ENCODE measurements around the gene DNHD1. TPM values are rescaled to one million over a fixed set of nuclear protein-coding genes. Genes with fewer than 3 reads are reported as not detected.

Gene DNHD1
- total RNA-seq, 1 donor from 2014 or later = 22.8 TPM

DNA sequence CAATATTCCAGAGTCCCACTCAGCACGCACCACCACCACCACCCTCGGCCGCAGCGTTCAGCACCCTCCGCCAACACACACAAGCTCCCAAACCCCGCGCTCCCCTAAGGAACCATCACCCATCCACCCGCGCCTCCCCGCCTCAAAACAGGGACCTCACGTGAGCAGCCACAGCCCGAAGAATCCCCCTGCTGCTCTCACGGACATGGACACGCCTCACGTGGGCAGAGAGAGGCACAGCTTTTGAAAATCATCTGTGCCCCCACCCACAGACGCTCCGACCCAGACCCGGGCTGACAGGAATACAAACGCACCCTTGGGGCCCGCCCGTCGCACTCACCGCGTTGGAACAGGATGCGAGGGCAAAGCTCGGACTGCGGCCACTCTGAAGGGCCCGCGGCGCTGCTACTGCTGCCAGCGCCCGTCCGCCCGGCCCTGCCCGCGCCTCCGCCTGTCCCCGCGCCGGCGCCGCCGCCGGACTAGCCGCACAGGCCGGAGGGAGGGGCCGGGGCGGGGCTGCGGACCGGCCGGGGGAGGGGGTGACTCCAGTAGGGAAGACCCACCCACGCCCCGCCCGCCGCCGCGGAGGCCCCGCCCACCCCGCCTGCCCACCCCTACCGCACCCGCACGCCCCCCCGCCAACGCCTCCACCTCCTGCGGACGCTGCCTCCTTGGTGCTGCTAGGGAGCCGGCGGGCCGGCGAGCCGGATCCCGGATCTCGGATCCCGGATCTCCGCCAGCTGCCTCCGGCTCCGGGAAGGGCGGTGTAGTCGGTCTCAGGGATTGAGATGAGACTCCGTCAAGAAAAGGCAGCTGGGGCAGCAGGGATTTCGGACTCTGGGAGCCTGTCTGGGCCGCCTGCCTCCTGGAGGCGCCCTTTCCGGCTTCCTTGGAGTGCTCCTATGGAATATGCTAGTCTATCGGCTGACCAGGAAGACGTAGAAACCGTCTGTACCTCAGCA, 23.3 kb upstream of the DNHD1 start, which contains the start of gene TRIM3:
Gene TRIM3, minus strand, starts transcription at position 491 of the 962 bp plus-strand sequence. CDS start 8,246 bp downstream, outside the sequence.
- DNase-seq = peak; percentile 88
- peak within 1 kb of the TSS; percentile 87 for H3K4me3 Mint-ChIP-seq
- peaks cover 6% of the 10 kb centered on the region for H3K27me3 Mint-ChIP-seq
- intact Hi-C loops (cut with micrococcal nuclease) = no loop called here
- peaks cover 12% of the 10 kb centered on the region for H3K36me3 Mint-ChIP-seq (ENCODE audit: low read depth)
- peaks cover 16% of the 10 kb centered on the region for H3K4me1 Mint-ChIP-seq
- peak within 1 kb of the TSS; percentile 73 for H3K27ac Mint-ChIP-seq
- no peaks in the 10 kb centered on the region for H3K9me3 Mint-ChIP-seq

DNA sequence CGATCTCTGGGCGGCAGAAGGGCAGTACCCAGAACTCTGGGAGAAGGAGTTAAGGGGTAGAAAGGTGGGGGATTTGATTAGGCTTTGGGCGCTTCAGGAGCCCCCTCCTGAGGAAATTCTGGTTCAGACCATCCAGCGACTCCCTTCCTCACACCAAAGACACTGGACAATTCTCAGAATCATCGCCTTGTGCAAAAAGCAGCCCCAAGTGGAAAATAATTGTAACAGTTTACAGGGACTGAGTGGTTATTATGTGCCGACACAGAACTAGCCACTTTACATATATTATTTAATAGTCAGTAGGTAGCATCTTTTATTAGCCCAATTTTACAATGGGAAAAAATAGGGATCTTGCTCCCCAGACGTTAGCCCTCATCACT, 22.7 kb upstream of the DNHD1 start:
- peaks cover 19% of the 10 kb centered on the region for H3K4me1 Mint-ChIP-seq
- no peaks in the 10 kb centered on the region for H3K9me3 Mint-ChIP-seq
- intact Hi-C loops (cut with micrococcal nuclease) = no loop called here
- H3K36me3 Mint-ChIP-seq (ENCODE audit: low read depth) = peaks cover 18% of the 10 kb centered on the region
- no peak for DNase-seq
- H3K27ac Mint-ChIP-seq = peak overlapping the region; percentile 26
- H3K4me3 Mint-ChIP-seq = peak overlapping the region; percentile 79
- peaks cover 6% of the 10 kb centered on the region for H3K27me3 Mint-ChIP-seq

DNA sequence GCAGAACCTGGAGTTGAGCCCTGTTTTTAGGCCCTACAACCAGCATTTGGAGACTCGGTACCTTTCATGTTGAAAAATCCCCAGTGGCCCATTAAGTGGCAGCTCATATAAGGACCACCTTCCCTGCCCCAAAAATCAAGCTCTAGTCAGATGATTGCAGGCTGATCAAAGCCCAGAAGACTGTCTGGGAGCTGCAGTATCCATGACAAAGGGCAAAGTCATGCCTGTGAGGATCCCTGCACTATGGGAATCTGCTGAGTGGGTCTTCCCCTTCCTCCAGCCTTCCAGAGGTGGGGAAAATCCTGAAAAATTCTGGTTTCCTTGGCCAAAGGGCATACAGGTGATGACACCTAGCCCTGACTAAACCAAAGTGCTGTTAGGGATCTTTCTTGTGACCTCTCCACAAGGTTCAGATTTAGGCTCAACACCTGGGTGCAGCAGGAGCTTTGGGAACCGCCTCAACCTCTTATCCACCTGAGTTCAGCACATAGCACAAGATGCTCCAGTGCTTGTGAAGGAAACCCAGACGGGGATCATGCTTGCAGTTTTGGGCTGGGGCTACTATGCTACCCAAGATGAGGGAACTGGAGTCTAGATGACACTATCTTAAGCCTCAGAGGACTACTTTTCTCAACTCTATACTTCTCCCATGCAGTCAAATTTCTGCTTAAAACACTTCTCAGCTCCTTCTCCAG, 22.1 kb upstream of the DNHD1 start:
- Mint-ChIP-seq H3K27ac (peak overlapping the region; percentile 22), H3K27me3 (peaks cover 6% of the 10 kb centered on the region), H3K36me3 (ENCODE audit: low read depth) (peaks cover 18% of the 10 kb centered on the region), H3K9me3 (no peaks in the 10 kb centered on the region), H3K4me3 (peak overlapping the region; percentile 79), H3K4me1 (peaks cover 24% of the 10 kb centered on the region)
- no peak for DNase-seq
- intact Hi-C loops (cut with micrococcal nuclease) = no loop called here

DNA sequence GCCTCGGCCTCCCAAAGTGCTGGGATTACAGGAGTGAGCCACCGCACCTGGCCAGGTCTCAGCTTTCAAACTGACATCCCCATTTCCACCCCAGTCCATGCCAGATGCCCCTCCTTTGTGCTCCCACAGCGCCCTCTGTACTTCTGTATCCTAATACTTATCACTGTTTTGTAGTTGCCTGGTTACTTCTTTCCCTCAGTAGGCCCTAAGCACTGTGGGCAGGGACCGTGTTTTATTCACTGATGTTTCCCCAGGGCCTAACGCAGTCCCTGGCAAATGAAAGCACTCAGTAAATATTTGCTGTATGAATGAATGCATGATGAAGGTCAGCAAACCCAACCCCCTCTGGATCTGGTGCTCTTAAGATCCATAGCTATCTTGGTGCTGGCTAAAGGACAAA, 21.1 kb upstream of the DNHD1 start:
- Mint-ChIP-seq H3K4me3 (no peak overlapping the region), H3K27me3 (peaks cover 6% of the 10 kb centered on the region), H3K9me3 (no peaks in the 10 kb centered on the region), H3K36me3 (ENCODE audit: low read depth) (peaks cover 20% of the 10 kb centered on the region), H3K4me1 (peaks cover 32% of the 10 kb centered on the region), H3K27ac (no peak overlapping the region)
- DNase-seq = no peak
- intact Hi-C loops (cut with micrococcal nuclease) = no loop called here

DNA sequence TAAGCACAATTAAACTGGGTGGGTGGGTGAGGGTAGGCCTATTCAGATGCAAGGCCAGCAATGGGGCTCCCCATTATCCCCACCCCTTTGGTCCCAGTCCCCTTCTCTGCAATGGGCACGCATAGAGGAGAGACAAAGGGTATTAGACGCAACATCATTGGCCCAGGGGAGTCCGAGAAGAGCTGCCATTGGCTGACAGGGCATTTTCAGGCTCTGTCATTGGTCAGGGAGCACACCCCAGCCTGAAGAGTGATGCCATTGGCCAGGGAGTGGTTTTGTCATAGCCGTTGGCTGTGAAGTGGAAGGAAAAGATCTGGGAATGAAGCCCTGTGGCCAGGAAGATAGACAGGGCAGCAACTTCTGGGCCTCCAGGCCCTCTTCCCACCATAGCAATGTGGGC, 20.5 kb upstream of the DNHD1 start:
- Mint-ChIP-seq H3K27me3 (peaks cover 4% of the 10 kb centered on the region), H3K27ac (no peak overlapping the region), H3K9me3 (no peaks in the 10 kb centered on the region), H3K36me3 (ENCODE audit: low read depth) (peaks cover 25% of the 10 kb centered on the region), H3K4me3 (no peak overlapping the region), H3K4me1 (peaks cover 31% of the 10 kb centered on the region)
- intact Hi-C loops (cut with micrococcal nuclease) = no loop called here
- DNase-seq = no peak

DNA sequence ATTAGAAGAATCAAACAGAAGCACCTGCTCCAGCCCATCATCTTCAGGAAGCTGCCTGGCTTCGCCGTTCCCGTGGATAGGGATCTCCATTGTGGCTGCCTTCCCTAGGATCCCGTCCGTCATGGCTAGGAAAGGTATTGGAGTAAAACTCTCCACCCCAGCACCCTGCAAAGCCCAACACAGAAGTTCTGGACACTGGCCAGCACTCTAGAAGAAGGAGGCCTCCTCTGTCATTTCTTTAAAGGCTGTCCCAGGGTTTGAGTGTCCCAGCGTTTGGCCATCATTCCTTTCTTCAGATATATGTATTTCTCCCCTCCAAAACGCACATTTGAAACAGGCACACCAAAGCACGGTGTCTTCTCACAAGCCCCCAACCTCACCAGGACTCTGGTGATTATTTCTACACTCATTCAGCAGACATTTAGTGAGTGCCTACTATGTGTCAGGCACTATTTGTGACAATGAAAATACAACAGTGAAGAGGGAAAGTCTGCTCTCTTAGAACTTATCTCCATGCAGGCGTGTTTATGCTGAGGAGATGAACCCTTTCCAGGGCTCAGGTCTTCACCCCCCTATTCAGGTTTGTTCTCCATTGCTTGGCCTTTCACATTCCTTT, 16.7 kb upstream of the DNHD1 start:
- H3K4me1 Mint-ChIP-seq = peaks cover 30% of the 10 kb centered on the region
- H3K27ac Mint-ChIP-seq = peak overlapping the region; percentile 98
- no peaks in the 10 kb centered on the region for H3K9me3 Mint-ChIP-seq
- peaks cover 41% of the 10 kb centered on the region for H3K36me3 Mint-ChIP-seq (ENCODE audit: low read depth)
- H3K4me3 Mint-ChIP-seq = peak overlapping the region; percentile 94
- H3K27me3 Mint-ChIP-seq = no peaks in the 10 kb centered on the region
- intact Hi-C loops (cut with micrococcal nuclease) = loop anchor here (5.0 kb wide), 2 partner anchors 63 to 158 kb away; partner anchors contain the start of genes APBB1 and CAVIN3
- no peak for DNase-seq

DNA sequence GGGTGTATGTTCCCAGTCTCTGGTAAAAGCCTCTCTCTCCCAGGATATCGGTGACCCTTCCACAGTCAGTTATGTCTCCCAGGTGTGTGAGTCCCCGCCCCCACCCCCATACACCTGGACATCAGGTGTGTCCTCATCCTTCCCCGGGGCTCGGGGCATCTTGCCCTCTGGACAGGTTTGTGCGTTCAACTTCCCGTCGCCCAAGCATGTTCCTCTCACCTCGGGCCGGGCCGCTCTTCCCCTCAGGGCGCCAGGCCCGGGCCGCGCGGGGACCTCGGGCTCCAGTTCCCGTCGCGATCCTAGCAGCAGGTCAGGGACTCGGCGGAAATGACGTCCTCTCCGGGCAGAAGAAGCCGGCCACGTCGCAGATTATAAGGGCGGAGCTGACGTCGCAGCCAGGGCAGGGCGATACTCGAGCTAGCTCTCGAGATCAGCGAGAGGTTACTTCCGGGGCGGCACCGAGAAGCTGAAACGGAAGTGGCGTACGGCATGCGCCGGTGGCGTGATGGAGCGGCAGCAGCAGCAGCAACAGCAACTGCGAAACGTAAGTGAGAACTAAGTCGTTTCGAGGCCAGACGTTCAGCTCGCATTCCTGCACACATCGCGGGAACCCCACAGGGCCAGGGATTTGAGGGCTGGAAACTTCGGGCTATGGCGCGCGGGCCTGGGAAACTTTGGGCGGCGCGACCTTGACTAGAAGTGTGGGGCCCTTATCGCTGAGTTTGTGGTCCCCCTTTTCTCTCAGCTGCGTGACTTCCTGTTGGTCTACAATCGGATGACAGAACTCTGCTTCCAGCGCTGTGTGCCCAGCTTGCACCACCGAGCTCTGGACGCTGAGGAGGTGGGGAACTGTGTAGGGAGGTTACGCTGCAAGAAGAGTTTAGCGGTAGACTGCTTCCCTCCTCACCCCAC, 15.8 kb upstream of the DNHD1 start, which contains the start of the genes ARFIP2 and TIMM10B:
Gene ARFIP2, minus strand, starts transcription at position 320 of the 912 bp plus-strand sequence. CDS start 910 bp downstream, outside the sequence.
Gene TIMM10B, plus strand, starts transcription at position 490 of the 912 bp plus-strand sequence. Its CDS starts 16 bp downstream, at position 506.
- Mint-ChIP-seq H3K4me1 (peaks cover 30% of the 10 kb centered on the region), H3K4me3 (peak within 1 kb of the TSS; percentile 94), H3K36me3 (ENCODE audit: low read depth) (peaks cover 41% of the 10 kb centered on the region), H3K27me3 (no peaks in the 10 kb centered on the region), H3K9me3 (no peaks in the 10 kb centered on the region), H3K27ac (peak within 1 kb of the TSS; percentile 98)
- peak; percentile 99 for DNase-seq
- intact Hi-C loops (cut with micrococcal nuclease) = loop anchor here (1.0 to 5.0 kb wide), 6 partner anchors 64 to 247 kb away; partner anchors contain the start of genes APBB1, CAVIN3, FHIP1B and ILK

DNA sequence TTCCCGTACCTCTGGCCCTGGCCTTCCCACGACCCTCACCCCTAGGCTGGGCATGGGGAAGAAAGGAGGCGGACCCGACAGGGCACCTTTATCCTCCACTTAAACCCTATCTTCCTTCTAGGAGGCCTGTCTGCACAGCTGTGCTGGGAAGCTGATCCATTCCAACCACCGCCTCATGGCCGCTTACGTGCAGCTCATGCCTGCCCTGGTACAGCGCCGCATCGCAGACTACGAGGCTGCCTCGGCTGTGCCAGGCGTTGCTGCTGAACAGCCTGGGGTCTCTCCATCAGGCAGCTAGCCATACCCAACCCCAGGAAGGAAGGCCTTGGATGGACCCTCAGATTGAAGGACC, 15.2 kb upstream of the DNHD1 start:
- DNase-seq = no peak
- Mint-ChIP-seq H3K36me3 (ENCODE audit: low read depth) (peaks cover 41% of the 10 kb centered on the region), H3K4me1 (peaks cover 30% of the 10 kb centered on the region), H3K27ac (peak overlapping the region; percentile 98), H3K9me3 (no peaks in the 10 kb centered on the region), H3K4me3 (peak overlapping the region; percentile 94), H3K27me3 (no peaks in the 10 kb centered on the region)
- intact Hi-C loops (cut with micrococcal nuclease) = loop anchor here (1.0 to 5.0 kb wide), 6 partner anchors 65 to 248 kb away; partner anchors contain the start of genes APBB1, CAVIN3, FHIP1B and ILK

DNA sequence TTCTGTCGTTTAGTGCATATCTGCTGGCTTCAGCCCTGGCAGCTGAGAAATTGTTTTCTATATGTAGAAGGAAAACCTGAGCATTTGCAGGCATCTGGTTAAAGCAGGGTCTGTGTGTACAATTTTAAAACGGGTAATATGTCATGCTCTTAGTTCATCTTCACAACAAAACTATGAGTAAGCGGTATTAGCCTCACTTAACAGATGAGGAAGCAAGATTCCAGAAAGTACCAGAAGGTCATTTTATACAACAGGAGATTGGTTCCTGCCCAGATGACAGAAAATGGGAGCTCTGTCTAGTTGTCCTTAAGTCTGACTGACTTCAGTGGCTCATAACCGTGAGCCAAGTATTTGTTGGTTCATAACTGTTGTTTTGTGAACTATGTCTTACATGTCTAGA, 14.6 kb upstream of the DNHD1 start:
- Mint-ChIP-seq H3K4me3 (peak overlapping the region; percentile 94), H3K36me3 (ENCODE audit: low read depth) (peaks cover 37% of the 10 kb centered on the region), H3K9me3 (no peaks in the 10 kb centered on the region), H3K4me1 (peaks cover 30% of the 10 kb centered on the region), H3K27me3 (no peaks in the 10 kb centered on the region), H3K27ac (peak overlapping the region; percentile 98)
- intact Hi-C loops (cut with micrococcal nuclease) = loop anchor here (5.0 kb wide), 2 partner anchors 65 to 160 kb away; partner anchors contain the start of genes APBB1 and CAVIN3
- DNase-seq = no peak

DNA sequence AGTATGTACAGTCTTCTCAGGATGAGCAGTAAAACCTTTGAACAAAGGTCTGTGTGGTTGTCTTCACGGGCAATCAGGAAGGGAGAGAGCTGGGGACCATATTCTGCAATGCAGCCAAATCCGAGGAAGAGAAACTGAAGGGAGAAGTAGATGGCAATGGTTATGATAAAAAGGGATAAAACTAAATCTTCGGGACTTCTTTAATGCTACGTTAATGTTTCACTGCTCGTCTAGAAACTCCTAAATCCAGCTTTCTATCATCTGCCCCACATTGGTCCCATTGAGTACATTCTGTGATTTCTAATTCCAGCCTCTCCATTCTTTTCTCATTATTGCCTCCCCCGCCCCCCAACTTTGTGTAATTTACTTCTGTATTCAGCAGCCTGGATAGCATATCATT, 14.1 kb upstream of the DNHD1 start:
- H3K4me1 Mint-ChIP-seq = peaks cover 30% of the 10 kb centered on the region
- H3K27ac Mint-ChIP-seq = peak overlapping the region; percentile 98
- H3K4me3 Mint-ChIP-seq = peak overlapping the region; percentile 94
- DNase-seq = no peak
- H3K9me3 Mint-ChIP-seq = no peaks in the 10 kb centered on the region
- peaks cover 32% of the 10 kb centered on the region for H3K36me3 Mint-ChIP-seq (ENCODE audit: low read depth)
- intact Hi-C loops (cut with micrococcal nuclease) = loop anchor here (5.0 kb wide), 2 partner anchors 66 to 161 kb away; partner anchors contain the start of genes APBB1 and CAVIN3
- no peaks in the 10 kb centered on the region for H3K27me3 Mint-ChIP-seq

DNA sequence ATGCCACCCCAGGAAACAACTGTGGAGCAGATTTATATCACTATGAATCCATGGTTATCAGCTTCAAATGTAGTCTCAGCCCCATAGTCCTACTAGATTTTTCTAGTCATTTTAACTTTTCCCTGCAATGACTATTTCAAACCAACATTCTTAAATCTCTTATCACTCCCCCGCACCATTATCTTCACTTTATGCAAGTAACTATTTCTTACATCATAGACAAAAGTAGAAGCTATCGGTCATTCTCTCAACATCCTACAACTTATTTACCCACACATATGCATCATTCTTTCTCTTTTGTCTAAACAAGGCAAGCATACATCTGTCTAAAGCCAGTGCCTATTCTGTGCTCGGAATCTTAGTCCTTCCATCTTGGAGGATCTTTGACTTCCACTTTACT, 11.4 kb upstream of the DNHD1 start:
- no peaks in the 10 kb centered on the region for H3K9me3 Mint-ChIP-seq
- no peaks in the 10 kb centered on the region for H3K27me3 Mint-ChIP-seq
- H3K4me1 Mint-ChIP-seq = peaks cover 16% of the 10 kb centered on the region
- intact Hi-C loops (cut with micrococcal nuclease) = loop anchor here (5.0 kb wide), 1 partner anchor 37 kb away; no protein-coding TSS in a partner anchor
- no peak for DNase-seq
- no peak overlapping the region for H3K27ac Mint-ChIP-seq
- H3K4me3 Mint-ChIP-seq = no peak overlapping the region
- peaks cover 33% of the 10 kb centered on the region for H3K36me3 Mint-ChIP-seq (ENCODE audit: low read depth)

DNA sequence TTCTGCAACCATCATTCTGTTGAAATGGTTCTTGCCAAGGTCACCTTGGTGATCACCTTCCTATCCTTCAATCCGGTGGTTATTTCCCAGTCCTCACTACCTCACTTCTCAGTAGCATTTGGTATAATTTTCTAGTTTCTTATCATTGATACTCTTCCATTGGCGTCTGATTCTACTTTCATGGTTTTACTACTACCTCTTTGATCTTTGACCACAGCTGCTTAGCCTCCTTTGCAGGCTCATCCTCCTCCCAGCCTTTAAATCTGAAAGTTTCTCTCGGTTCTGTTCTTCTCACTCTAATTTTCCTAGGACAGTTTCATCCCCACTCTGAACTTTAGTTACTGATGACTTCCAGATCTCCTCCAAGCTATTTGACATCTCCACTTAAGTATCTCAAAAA, 10.8 kb upstream of the DNHD1 start:
- peaks cover 14% of the 10 kb centered on the region for H3K4me1 Mint-ChIP-seq
- H3K36me3 Mint-ChIP-seq (ENCODE audit: low read depth) = peaks cover 29% of the 10 kb centered on the region
- no peak for DNase-seq
- H3K4me3 Mint-ChIP-seq = no peak overlapping the region
- no peak overlapping the region for H3K27ac Mint-ChIP-seq
- no peaks in the 10 kb centered on the region for H3K9me3 Mint-ChIP-seq
- intact Hi-C loops (cut with micrococcal nuclease) = loop anchor here (5.0 kb wide), 1 partner anchor 36 kb away; no protein-coding TSS in a partner anchor
- no peaks in the 10 kb centered on the region for H3K27me3 Mint-ChIP-seq

Measured in activated CD4-positive, alpha-beta T cell treated with anti-CD3 and anti-CD28 coated beads, Interleukin-2, amount 10 ng/mL, durations not matched to agents 24 days and 14 days (primary cell).